Measurements from ENCODE around the gene GRK6.
A peak's percentile ranks its signal among the peaks of the same experiment; 100 is the strongest.

The GRK6 gene

GRCh38 chr5:177426566-177427210, at the start of gene GRK6:
Gene GRK6 (plus strand): TSS chr5:177426676. CDS start chr5:177426846, 170 bp downstream.
- DNase-seq = no peak

GRCh38 chr5:177377851-177378776, 48.4 kb upstream of the GRK6 start:
- no peak for DNase-seq

- no peak for DNase-seq
These were observed 47.3 kb upstream of the GRK6 start for GRCh38 chr5:177378884-177379883.

GRCh38 chr5:177380805-177381126, 45.7 kb upstream of the GRK6 start:
- DNase-seq = no peak

GRCh38 chr5:177382423-177383029, 44.0 kb upstream of the GRK6 start:
- no peak for DNase-seq

- DNase-seq = no peak
These were observed 43.3 kb upstream of the GRK6 start for GRCh38 chr5:177383181-177383580.

- no peak for DNase-seq
These were observed 42.3 kb upstream of the GRK6 start, which contains the start of gene SLC34A1 for GRCh38 chr5:177384134-177384533. Gene SLC34A1 (plus strand): TSS chr5:177384434. CDS start chr5:177385742, 1,308 bp downstream.

- no peak for DNase-seq
These were observed 40.8 kb upstream of the GRK6 start for GRCh38 chr5:177385720-177386119.

GRCh38 chr5:177386542-177386941, 39.9 kb upstream of the GRK6 start:
- no peak for DNase-seq

GRCh38 chr5:177387405-177387804, 39.1 kb upstream of the GRK6 start:
- no peak for DNase-seq

GRCh38 chr5:177388521-177389052, 37.9 kb upstream of the GRK6 start:
- DNase-seq = no peak

GRCh38 chr5:177389241-177390169, 37.0 kb upstream of the GRK6 start:
- no peak for DNase-seq

- peak; percentile 20 for DNase-seq
These were observed 35.8 kb upstream of the GRK6 start for GRCh38 chr5:177390363-177391300.

- no peak for DNase-seq
These were observed 33.7 kb upstream of the GRK6 start for GRCh38 chr5:177392765-177393164.

- DNase-seq = no peak
These were observed 33.2 kb upstream of the GRK6 start for GRCh38 chr5:177393206-177393765.

- DNase-seq = no peak
These were observed 32.5 kb upstream of the GRK6 start for GRCh38 chr5:177393990-177394389.

- DNase-seq = no peak
These were observed 30.4 kb upstream of the GRK6 start for GRCh38 chr5:177396078-177396477.

- DNase-seq = no peak
These were observed 29.7 kb upstream of the GRK6 start for GRCh38 chr5:177396807-177397206.

GRCh38 chr5:177397875-177398390, 28.5 kb upstream of the GRK6 start:
- DNase-seq = no peak
